Measurements from ENCODE around the gene EPN3. TPM values are rescaled to one million over a fixed set of nuclear protein-coding genes. Genes with fewer than 3 reads are reported as not detected.

EPN3 gene
- total RNA-seq (2022; extraction: Qiagen RNA extraction): 0.14 to 0.34 TPM (median 0.18 TPM) in 5 replicates

GRCh38 chr17:50532452-50533024 lies at the start of gene EPN3:
Gene EPN3 (plus strand): TSS chr17:50532735. CDS start chr17:50536557, 3,822 bp downstream.

GRCh38 chr17:50507871-50508572 lies 24.5 kb upstream of the EPN3 start, which contains the start of gene MYCBPAP:
Gene MYCBPAP (plus strand): TSS chr17:50508439. CDS start chr17:50508675, 236 bp downstream.

GRCh38 chr17:50547035-50547735 lies 14.7 kb downstream of the EPN3 start, which contains the start of gene SPATA20:
Gene SPATA20 (plus strand): TSS chr17:50547174. CDS start chr17:50547209, 35 bp downstream.

GRCh38 chr17:50560185-50560824 lies 27.8 kb downstream of the EPN3 start, which contains the start of gene CACNA1G:
Gene CACNA1G (plus strand): TSS chr17:50560715. CDS start chr17:50561460, 745 bp downstream.

Other genes starting within 250 kb of the EPN3 start
- gene XYLT2, start 186.6 kb upstream of the EPN3 start, total RNA-seq (2022; extraction: Qiagen RNA extraction): 15.9 to 25.4 TPM (median 23.4 TPM) in 5 replicates
- gene MRPL27, start 159.6 kb upstream of the EPN3 start, total RNA-seq (2022; extraction: Qiagen RNA extraction): 118 to 156 TPM (median 127 TPM) in 5 replicates
- gene EME1, start 159.5 kb upstream of the EPN3 start, total RNA-seq (2022; extraction: Qiagen RNA extraction): 13.3 to 14.6 TPM (median 14.3 TPM) in 5 replicates
- gene LRRC59, start 135.2 kb upstream of the EPN3 start, total RNA-seq (2022; extraction: Qiagen RNA extraction): 240 to 258 TPM (median 249 TPM) in 5 replicates
- 11.7 to 17.2 TPM (median 12.4 TPM) in 5 replicates for gene ACSF2, start 106.5 kb upstream of the EPN3 start, total RNA-seq (2022; extraction: Qiagen RNA extraction)
- not detected in 5 replicates for gene CHAD, start 63.9 kb upstream of the EPN3 start, total RNA-seq (2022; extraction: Qiagen RNA extraction)
- gene RSAD1, start 53.9 kb upstream of the EPN3 start, total RNA-seq (2022; extraction: Qiagen RNA extraction): 22.7 to 31.6 TPM (median 31.1 TPM) in 5 replicates
- 0.38 to 0.61 TPM (median 0.54 TPM) in 5 replicates for gene MYCBPAP, start 24.3 kb upstream of the EPN3 start, total RNA-seq (2022; extraction: Qiagen RNA extraction)
- 58.5 to 82.5 TPM (median 77.0 TPM) in 5 replicates for gene SPATA20, start 14.4 kb downstream of the EPN3 start, total RNA-seq (2022; extraction: Qiagen RNA extraction)
- gene CACNA1G, start 28.0 kb downstream of the EPN3 start, total RNA-seq (2022; extraction: Qiagen RNA extraction): 2.7 to 4.9 TPM (median 4.6 TPM) in 5 replicates
- gene ABCC3, start 102.1 kb downstream of the EPN3 start, total RNA-seq (2022; extraction: Qiagen RNA extraction): 91.0 to 164 TPM (median 132 TPM) in 5 replicates
- 46.8 to 56.6 TPM (median 50.2 TPM) in 5 replicates for gene ANKRD40, start 175.2 kb downstream of the EPN3 start, total RNA-seq (2022; extraction: Qiagen RNA extraction)
- gene LUC7L3, start 186.9 kb downstream of the EPN3 start, total RNA-seq (2022; extraction: Qiagen RNA extraction): 71.2 to 104 TPM (median 88.1 TPM) in 5 replicates
- not detected in 5 replicates for gene ANKRD40CL, start 234.8 kb downstream of the EPN3 start, total RNA-seq (2022; extraction: Qiagen RNA extraction)

Data from A549 treated with dexamethasone at 1 μM for 4 hours (cell line).